HepG2 (cell line): ENCODE results near the gene TJP3. TPM values are rescaled to one million over a fixed set of nuclear protein-coding genes. Genes with fewer than 3 reads are reported as not detected.

ENCODE experiments used
- BRD4 ChIP-seq: sonication (generic); formaldehyde crosslinking; IDR thresholded peaks from 2 replicates; pipeline ENCODE4 v1.4.0; 2020; ENCODE audit warnings: missing genetic modification reagents
- CENPT ChIP-seq: sonication (generic); formaldehyde crosslinking; IDR thresholded peaks from 2 replicates; pipeline ENCODE4 v1.8.0; 2022; ENCODE audit warnings: low read depth, mild to moderate bottlenecking, moderate library complexity, missing genetic modification reagents
- GABPA ChIP-seq, 2 experiments: IDR thresholded peaks; 2 replicates each; pipeline ENCODE4 v1.6.1; 2011 to 2016; ENCODE audit warnings: low read depth in 2 of 2, low read length in 1 of 2, missing biosample characterization in 1 of 2, missing genetic modification characterization in 1 of 2
- GABPB1 ChIP-seq: IDR thresholded peaks from 2 replicates; pipeline ENCODE4 v1.6.1; 2016; ENCODE audit warnings: mild to moderate bottlenecking, missing genetic modification reagents, moderate library complexity, missing compliant biosample characterization
- MXD3 ChIP-seq: IDR thresholded peaks from 2 replicates; pipeline ENCODE4 v1.6.1; 2016; ENCODE audit warnings: mild to moderate bottlenecking, missing biosample characterization, missing genetic modification reagents
- NR2F2 ChIP-seq: IDR thresholded peaks from 2 replicates; pipeline ENCODE4 v1.6.1; 2012; ENCODE audit warnings: low read depth, inconsistent platforms, borderline replicate concordance
- REPIN1 ChIP-seq: sonication (generic); formaldehyde crosslinking; IDR thresholded peaks from 2 replicates; pipeline ENCODE4 v1.8.0; 2022; ENCODE audit warnings: missing genetic modification reagents, low read depth, mild to moderate bottlenecking, borderline replicate concordance
- RFX1 ChIP-seq: fragments of 450-650 bp; IDR thresholded peaks from 2 replicates; pipeline ENCODE4 v1.6.1; 2017
- SCMH1 ChIP-seq: sonication (generic); formaldehyde crosslinking; IDR thresholded peaks from 2 replicates; pipeline ENCODE4 v1.9.0; 2021; ENCODE audit warnings: missing genetic modification reagents, mild to moderate bottlenecking, borderline replicate concordance
- TAF15 ChIP-seq: fragments of 200-400 bp; formaldehyde crosslinking; IDR thresholded peaks from one replicate; pipeline ENCODE4 v1.6.1; 2018; ENCODE audit warnings: mild to moderate bottlenecking, low read depth, low read length; ENCODE audit not compliant: poor library complexity, severe bottlenecking
- TCF7 ChIP-seq: sonication (generic); IDR thresholded peaks from 2 replicates; pipeline ENCODE4 v1.6.1; 2016; ENCODE audit warnings: antibody characterized with exemption, low read depth
- TERF1 ChIP-seq: sonication (generic); formaldehyde crosslinking; IDR thresholded peaks from 2 replicates; pipeline ENCODE4 v1.8.0; 2022; ENCODE audit warnings: mild to moderate bottlenecking, missing genetic modification reagents, moderate library complexity
- ZNF121 ChIP-seq: sonication (generic); formaldehyde crosslinking; IDR thresholded peaks from 2 replicates; pipeline ENCODE4 v1.5.0; 2020; ENCODE audit warnings: mild to moderate bottlenecking, missing genetic modification reagents
- ZNF253 ChIP-seq: sonication (generic); formaldehyde crosslinking; IDR thresholded peaks from 2 replicates; pipeline ENCODE4 v1.8.0; 2022; ENCODE audit warnings: mild to moderate bottlenecking, missing genetic modification reagents, borderline replicate concordance
- ZNF280D ChIP-seq: sonication (generic); formaldehyde crosslinking; IDR thresholded peaks from 2 replicates; pipeline ENCODE4 v1.5.1; 2020; ENCODE audit warnings: mild to moderate bottlenecking, missing genetic modification reagents
- polyA plus RNA-seq, 8 experiments: library from polyadenylated mRNA; depleted of rRNA in 3 of 8; stranded (reverse) in 7 of 8; unstranded in 1 of 8; fragments of >200 nt; fragmentation: Illumina TruSeq in 4 of 8; extraction: Trizol in 4 of 8; gene quantifications; 2 replicates each; pipeline versions ENCODE4 v1.2.1 to v1.2.3, GENCODE V29; 2011 to 2016; ENCODE audit warnings: low read depth in 4 of 8, missing spikeins in 1 of 8, mixed read lengths in 1 of 8; ENCODE audit not compliant: insufficient read depth in 1 of 8
- total RNA-seq, 5 experiments: library from RNA; depleted of rRNA; stranded (reverse); fragments of >200 nt; fragmentation: Illumina TruSeq; extraction: Trizol; gene quantifications; 2 replicates each; pipeline ENCODE4 v1.2.3, GENCODE V29; 2016; ENCODE audit warnings: low read depth in 1 of 5
- TF ChIP-seq, protein P1 (sequence below): IDR thresholded peaks from 2 replicates; pipeline ENCODE4 v1.6.1; 2016; ENCODE audit warnings: mild to moderate bottlenecking
- TF ChIP-seq, protein P2 (sequence below): sonication (generic); formaldehyde crosslinking; IDR thresholded peaks from 2 replicates; pipeline ENCODE4 v1.4.0; 2020; ENCODE audit warnings: missing genetic modification reagents
- TF ChIP-seq, protein P3 (sequence below): sonication (generic); formaldehyde crosslinking; IDR thresholded peaks from 2 replicates; pipeline ENCODE4 v1.8.1; 2023; ENCODE audit warnings: missing genetic modification reagents, inconsistent platforms, borderline replicate concordance

Gene TJP3
- total and polyA plus RNA-seq, 2 of the 13 experiments (the other 11 are each of a cell fraction or from before 2014, with no cell fraction given): 2.3 to 21.5 TPM

DNA sequence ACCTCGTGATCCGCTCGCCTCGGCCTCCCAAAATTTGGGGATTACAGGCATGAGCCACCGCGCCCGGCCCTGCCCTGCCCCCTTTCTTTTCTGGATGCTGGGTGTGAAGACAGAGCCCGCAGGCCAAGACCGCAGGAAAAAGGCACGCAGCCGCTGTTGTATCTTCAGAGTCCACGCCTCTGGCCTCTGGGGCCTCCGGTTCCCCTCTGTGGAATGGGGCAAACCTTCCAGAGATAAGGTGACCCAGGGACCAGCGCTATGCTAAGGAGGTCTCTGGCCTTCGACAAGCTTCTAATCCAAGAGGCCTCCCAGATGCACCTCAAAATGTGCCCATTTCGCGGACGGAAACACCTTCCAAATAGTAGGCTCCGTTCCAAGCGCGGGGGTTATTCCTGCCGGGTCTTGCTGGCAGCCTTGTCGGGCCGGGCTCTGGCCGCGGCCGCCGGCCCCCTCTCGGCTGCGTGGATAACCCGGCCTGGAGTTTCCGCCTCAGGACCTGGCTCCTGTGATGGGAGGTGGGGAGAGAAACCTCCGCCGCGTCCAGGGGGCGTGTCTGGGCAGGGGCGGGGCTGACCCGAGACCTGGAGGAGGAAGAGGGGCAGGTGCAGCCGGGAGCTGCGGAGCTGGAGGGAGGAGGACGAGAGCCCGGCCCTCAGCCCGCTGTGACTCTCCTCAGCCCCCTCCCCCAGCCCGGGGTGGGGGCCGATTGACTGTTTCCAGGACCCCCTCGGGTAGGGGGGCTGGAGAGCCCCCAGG is 13.1 kb downstream of the TJP3 start (continued):
- TF ChIP-seq REPIN1 (CRISPR knock-in tag) (peak; percentile 70; the same call in 1 of the 2 replicates), MXD3 (CRISPR knock-in tag) (no peak; the same call in 1 of the 2 replicates), TCF7 (no peak), GABPA (IDR thresholded peaks at IDR 0.05; ENCODE audit: low read depth, low read length) (no peak), GABPA (CRISPR knock-in tag; IDR thresholded peaks at IDR 0.05; ENCODE audit: low read depth) (peak; percentile 54; the same call in 1 of the 2 replicates), CENPT (CRISPR knock-in tag) (0 out of 2 replicates have a peak, but pooled peaks have one; percentile 44), BRD4 (no peak), ZNF280D (peak; percentile 82; the same call in 1 of the 2 replicates), TAF15 (peak; percentile 88), RFX1 (no peak), GABPB1 (CRISPR knock-in tag) (peak; percentile 66; the same call in 1 of the 2 replicates), ZNF121 (CRISPR knock-in tag) (0 out of 2 replicates have a peak, but pooled peaks have one; percentile 14), ZNF253 (CRISPR knock-in tag) (0 out of 2 replicates have a peak, but pooled peaks have one; percentile 40), TERF1 (CRISPR knock-in tag) (no peak), NR2F2 (0 out of 2 replicates have a peak, but pooled peaks have one; percentile 23), SCMH1 (CRISPR knock-in tag) (no peak)
- TF ChIP-seq, protein P1, sequence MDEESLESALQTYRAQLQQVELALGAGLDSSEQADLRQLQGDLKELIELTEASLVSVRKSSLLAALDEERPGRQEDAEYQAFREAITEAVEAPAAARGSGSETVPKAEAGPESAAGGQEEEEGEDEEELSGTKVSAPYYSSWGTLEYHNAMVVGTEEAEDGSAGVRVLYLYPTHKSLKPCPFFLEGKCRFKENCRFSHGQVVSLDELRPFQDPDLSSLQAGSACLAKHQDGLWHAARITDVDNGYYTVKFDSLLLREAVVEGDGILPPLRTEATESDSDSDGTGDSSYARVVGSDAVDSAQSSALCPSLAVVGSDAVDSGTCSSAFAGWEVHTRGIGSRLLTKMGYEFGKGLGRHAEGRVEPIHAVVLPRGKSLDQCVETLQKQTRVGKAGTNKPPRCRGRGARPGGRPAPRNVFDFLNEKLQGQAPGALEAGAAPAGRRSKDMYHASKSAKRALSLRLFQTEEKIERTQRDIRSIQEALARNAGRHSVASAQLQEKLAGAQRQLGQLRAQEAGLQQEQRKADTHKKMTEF (CRISPR knock-in tag): peak; percentile 79
- TF ChIP-seq, protein P2, sequence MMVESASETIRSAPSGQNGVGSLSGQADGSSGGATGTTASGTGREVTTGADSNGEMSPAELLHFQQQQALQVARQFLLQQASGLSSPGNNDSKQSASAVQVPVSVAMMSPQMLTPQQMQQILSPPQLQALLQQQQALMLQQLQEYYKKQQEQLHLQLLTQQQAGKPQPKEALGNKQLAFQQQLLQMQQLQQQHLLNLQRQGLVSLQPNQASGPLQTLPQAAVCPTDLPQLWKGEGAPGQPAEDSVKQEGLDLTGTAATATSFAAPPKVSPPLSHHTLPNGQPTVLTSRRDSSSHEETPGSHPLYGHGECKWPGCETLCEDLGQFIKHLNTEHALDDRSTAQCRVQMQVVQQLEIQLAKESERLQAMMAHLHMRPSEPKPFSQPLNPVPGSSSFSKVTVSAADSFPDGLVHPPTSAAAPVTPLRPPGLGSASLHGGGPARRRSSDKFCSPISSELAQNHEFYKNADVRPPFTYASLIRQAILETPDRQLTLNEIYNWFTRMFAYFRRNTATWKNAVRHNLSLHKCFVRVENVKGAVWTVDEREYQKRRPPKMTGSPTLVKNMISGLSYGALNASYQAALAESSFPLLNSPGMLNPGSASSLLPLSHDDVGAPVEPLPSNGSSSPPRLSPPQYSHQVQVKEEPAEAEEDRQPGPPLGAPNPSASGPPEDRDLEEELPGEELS (CRISPR knock-in tag): no peak
- TF ChIP-seq, protein P3, sequence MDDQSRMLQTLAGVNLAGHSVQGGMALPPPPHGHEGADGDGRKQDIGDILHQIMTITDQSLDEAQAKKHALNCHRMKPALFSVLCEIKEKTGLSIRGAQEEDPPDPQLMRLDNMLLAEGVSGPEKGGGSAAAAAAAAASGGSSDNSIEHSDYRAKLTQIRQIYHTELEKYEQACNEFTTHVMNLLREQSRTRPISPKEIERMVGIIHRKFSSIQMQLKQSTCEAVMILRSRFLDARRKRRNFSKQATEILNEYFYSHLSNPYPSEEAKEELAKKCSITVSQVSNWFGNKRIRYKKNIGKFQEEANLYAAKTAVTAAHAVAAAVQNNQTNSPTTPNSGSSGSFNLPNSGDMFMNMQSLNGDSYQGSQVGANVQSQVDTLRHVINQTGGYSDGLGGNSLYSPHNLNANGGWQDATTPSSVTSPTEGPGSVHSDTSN (CRISPR knock-in tag): no peak
